Choroid plexus epithelial cell (primary cell): ENCODE measurements around the gene PPM1M.

ENCODE experiments used
- DNase-seq: peaks from one replicate; pipeline ENCODE4 v3.0.0-alpha.2; 2010; ENCODE audit warnings: low read depth
- H3K4me3 ChIP-seq: 2 replicates; pipeline ENCODE4 v1.5.1; 2011; ENCODE audit warnings: low read depth, mild to moderate bottlenecking, control low read depth, low read length, moderate library complexity
- TF ChIP-seq, protein P1 (sequence below): conservative IDR thresholded peaks from 2 replicates; pipeline ENCODE4 v1.5.1; 2011; ENCODE audit warnings: low read depth, mild to moderate bottlenecking, control low read depth, inconsistent platforms, low read length, moderate library complexity

The PPM1M gene

DNA sequence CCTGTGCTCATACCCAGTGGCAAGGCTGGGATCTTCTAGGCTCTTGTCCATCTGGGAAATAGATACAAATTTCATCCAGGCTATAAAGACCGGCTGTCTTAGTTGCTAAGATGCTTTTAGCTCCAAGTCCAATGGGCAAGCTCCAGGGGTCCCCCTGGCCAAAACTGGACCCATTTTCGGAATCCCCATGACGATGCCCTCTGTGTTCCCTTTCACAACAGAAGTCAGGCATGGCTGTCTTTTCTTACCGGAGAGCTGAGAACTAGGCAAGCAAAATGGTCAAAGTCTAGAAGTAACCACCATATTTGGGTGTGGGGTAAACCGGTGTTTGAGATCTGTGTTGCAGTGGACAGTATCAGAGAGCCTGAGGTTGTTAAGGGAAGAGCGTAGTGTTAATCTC is 43.1 kb downstream of the PPM1M start:
- peak overlapping the region; percentile 81 for H3K4me3 ChIP-seq
- no peak for DNase-seq
- TF ChIP-seq, protein P1, sequence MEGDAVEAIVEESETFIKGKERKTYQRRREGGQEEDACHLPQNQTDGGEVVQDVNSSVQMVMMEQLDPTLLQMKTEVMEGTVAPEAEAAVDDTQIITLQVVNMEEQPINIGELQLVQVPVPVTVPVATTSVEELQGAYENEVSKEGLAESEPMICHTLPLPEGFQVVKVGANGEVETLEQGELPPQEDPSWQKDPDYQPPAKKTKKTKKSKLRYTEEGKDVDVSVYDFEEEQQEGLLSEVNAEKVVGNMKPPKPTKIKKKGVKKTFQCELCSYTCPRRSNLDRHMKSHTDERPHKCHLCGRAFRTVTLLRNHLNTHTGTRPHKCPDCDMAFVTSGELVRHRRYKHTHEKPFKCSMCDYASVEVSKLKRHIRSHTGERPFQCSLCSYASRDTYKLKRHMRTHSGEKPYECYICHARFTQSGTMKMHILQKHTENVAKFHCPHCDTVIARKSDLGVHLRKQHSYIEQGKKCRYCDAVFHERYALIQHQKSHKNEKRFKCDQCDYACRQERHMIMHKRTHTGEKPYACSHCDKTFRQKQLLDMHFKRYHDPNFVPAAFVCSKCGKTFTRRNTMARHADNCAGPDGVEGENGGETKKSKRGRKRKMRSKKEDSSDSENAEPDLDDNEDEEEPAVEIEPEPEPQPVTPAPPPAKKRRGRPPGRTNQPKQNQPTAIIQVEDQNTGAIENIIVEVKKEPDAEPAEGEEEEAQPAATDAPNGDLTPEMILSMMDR: no peak

DNA sequence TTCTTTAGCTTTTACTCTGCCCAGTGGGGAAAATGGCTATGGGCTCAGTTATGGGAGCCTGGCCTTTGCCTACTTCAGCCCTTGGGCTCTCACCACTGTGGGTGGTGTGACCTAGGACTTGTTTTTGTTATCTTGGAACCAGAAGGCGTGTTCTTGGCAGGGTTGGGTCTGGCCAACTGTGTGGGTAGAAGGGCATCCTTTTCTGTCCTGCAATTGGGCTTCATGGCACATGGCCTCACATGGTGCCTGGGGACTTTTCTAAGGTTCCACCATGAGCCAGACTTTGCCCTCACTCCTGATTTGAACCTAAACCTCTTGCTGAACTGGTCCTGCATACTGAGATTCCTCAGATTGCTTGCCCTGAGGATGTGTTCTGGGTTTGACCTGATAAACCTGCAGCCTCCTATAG is 43.8 kb downstream of the PPM1M start:
- no peak overlapping the region for H3K4me3 ChIP-seq
- TF ChIP-seq, protein P1: no peak
- DNase-seq: no peak

DNA sequence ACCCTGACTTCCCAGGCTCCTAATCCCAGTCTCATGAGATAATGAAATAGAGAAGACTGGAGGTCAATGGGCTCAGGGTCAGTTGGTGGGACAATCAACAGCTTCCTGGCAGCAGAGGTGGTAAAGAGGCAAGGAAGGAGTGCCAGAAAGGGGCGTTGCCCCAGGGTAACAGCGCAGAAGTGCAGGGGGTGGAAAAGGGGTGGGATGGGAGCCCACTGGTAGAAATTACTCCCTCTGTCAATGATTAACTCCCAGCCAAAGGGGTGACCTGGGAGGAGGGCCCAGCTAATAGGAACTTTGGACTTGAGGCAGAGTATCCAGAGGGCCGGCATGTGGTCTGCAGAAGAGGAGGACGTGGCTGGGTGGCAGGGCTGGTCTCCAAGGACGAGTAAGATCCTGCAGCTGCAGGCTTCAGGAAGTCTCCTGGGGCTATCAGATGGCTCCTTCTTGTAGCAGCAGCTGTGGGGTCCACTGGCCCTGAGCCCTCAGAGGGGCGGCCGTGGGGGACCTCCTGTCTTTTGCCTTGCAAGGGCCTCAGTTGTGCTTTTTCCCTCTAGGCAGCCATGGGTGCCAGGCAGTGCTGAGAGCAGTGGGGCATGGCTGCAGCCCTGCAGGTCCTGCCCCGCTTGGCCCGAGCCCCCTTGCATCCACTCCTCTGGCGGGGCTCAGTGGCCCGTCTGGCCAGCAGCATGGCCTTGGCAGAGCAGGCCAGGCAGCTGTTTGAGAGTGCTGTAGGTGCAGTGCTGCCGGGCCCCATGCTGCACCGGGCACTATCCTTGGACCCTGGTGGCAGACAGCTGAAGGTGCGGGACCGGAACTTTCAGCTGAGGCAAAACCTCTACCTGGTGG is 44.4 kb downstream of the PPM1M start:
- TF ChIP-seq, protein P1: peak; percentile 18
- H3K4me3 ChIP-seq: no peak overlapping the region
- DNase-seq: no peak

DNA sequence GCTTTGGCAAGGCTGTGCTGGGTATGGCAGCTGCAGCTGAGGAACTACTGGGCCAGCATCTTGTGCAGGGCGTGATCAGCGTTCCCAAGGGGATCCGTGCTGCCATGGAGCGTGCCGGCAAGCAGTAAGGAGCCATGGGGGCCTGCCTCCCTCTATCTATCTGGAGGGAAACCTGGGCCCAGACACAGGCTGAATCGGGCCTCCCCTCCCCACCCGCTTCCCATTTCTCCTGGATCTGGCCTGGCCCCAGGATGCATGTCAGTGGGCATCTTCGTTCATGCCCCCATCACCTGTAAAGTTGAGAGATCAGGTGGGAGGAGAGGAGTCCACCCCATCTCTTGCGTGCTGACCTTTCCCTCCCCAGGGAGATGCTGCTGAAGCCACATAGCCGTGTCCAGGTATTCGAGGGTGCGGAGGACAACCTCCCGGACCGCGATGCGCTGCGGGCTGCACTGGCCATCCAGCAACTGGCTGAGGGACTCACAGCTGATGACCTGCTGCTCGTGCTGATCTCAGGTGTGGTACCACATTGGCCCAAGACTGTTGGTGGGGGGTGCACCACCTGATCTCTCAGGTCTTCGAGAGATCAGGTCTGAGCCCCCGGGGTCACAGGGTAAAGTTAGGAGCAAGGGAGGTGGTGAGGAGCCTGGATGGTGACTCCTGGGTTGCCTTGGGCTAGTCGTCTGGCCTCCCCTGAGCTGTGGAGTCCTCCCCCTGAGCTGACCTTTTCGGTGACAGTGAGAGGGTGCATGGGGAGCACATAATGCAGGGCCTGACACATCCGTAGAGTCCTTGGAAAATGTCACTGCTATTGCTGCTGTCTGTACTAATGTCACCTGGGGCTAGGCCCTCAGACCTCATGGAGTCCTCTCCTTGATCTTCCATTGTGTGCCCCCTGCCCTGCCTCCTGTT is 45.3 kb downstream of the PPM1M start:
- TF ChIP-seq, protein P1: no peak

GRCh38 chr3:52291508-52292181 is 46.1 kb downstream of the PPM1M start:
- H3K4me3 ChIP-seq: no peak overlapping the region
- DNase-seq: peak; percentile 41
- TF ChIP-seq, protein P1: peak; percentile 67

More for the DNA sequence above, 45.3 kb downstream of the PPM1M start:
- H3K4me3 ChIP-seq: no peak overlapping the region
- DNase-seq: no peak

DNA sequence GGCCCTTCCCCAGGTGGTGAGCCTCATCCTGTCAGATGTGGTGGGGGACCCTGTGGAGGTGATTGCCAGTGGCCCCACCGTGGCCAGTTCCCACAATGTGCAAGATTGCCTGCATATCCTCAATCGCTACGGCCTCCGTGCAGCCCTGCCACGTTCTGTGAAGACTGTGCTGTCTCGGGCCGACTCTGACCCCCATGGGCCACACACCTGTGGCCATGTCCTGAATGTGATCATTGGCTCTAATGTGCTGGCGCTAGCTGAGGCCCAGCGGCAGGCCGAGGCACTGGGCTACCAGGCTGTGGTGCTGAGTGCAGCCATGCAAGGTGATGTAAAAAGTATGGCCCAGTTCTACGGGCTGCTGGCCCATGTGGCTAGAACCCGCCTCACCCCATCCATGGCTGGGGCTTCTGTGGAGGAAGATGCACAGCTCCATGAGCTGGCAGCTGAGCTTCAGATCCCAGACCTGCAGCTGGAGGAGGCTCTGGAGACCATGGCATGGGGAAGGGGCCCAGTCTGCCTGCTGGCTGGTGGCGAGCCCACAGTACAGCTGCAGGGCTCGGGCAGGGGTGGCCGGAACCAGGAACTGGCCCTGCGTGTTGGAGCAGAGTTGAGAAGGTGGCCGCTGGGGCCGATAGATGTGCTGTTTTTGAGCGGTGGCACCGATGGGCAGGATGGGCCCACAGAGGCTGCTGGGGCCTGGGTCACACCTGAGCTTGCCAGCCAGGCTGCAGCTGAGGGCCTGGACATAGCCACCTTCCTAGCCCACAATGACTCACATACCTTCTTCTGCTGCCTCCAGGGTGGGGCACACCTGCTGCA is 46.9 kb downstream of the PPM1M start:
- H3K4me3 ChIP-seq: no peak overlapping the region
- no peak for DNase-seq
- TF ChIP-seq, protein P1: no peak
